OCI-LY7 (cell line): ENCODE measurements around the gene ABLIM1. TPM values are rescaled to one million over a fixed set of nuclear protein-coding genes. Genes with fewer than 3 reads are reported as not detected.

ENCODE experiments used
- BruUV-seq: library from RNA; stranded (reverse); fragments of 400-500 nt; replicated peaks from 2 replicates; lab custom pipeline; 2021; lab: Mats Ljungman, UMichigan
- CTCF ChIA-PET: fragments of 300-600 bp; sonication (Branson Sonifier 250); formaldehyde crosslinking; loops from one replicate; lab custom pipeline; 2022; ENCODE audit warnings: antibody characterized with exemption; ENCODE audit not compliant: unreplicated experiment; lab: Charles Lee
- POLR2A ChIA-PET: fragments of 300-600 bp; sonication (Branson Sonifier 250); formaldehyde crosslinking; loops from one replicate; lab custom pipeline; 2022; ENCODE audit warnings: antibody characterized with exemption; lab: Charles Lee
- DNase-seq: peaks from one replicate; pipeline ENCODE4 v3.0.0-alpha.2; 2015; ENCODE audit warnings: low spot score
- H2AFZ ChIP-seq: fragments of 200-600 bp; sonication (generic), shearing (Covaris generic); 2 replicates; pipeline ENCODE4 v1.6.1; 2014; ENCODE audit warnings: mild to moderate bottlenecking, antibody characterized with exemption, low read length, moderate library complexity
- H3K27ac ChIP-seq: fragments of 200-600 bp; sonication (generic); 2 replicates; pipeline ENCODE4 v1.5.1; 2014; ENCODE audit warnings: mixed run types, low read depth, mild to moderate bottlenecking, moderate library complexity, low read length, inconsistent platforms; ENCODE audit not compliant: poor library complexity, severe bottlenecking
- H3K36me3 ChIP-seq: fragments of 200-600 bp; sonication (generic); 2 replicates; pipeline ENCODE4 v1.6.1; 2014; ENCODE audit warnings: mild to moderate bottlenecking, antibody characterized with exemption, low read length, moderate library complexity, mixed read lengths; ENCODE audit not compliant: insufficient read depth
- H3K4me1 ChIP-seq: fragments of 200-600 bp; sonication (generic); 2 replicates; pipeline ENCODE4 v1.5.1; 2014; ENCODE audit warnings: mild to moderate bottlenecking, low read length; ENCODE audit not compliant: insufficient read depth, poor library complexity, severe bottlenecking
- H3K4me2 ChIP-seq: fragments of 200-600 bp; sonication (generic); 2 replicates; pipeline ENCODE4 v1.6.1; 2014; ENCODE audit warnings: mild to moderate bottlenecking, low read length
- H3K4me3 ChIP-seq: fragments of 200-600 bp; sonication (generic); 2 replicates; pipeline ENCODE4 v1.5.1; 2014; ENCODE audit warnings: mild to moderate bottlenecking, low read depth, low read length; ENCODE audit not compliant: poor library complexity, severe bottlenecking
- H3K79me2 ChIP-seq: fragments of 200-600 bp; sonication (generic); 2 replicates; pipeline ENCODE4 v1.6.1; 2016; ENCODE audit warnings: low read depth, mild to moderate bottlenecking, low read length, moderate library complexity, mixed read lengths; ENCODE audit not compliant: insufficient read depth
- H3K9me2 ChIP-seq: fragments of 200-600 bp; sonication (generic); 2 replicates; pipeline ENCODE4 v1.6.1; 2016; ENCODE audit warnings: mild to moderate bottlenecking, low read length, mixed read lengths; ENCODE audit not compliant: insufficient read depth
- H3K9me3 ChIP-seq: fragments of 200-600 bp; sonication (generic); 2 replicates; pipeline ENCODE4 v1.6.1; 2014; ENCODE audit warnings: mild to moderate bottlenecking, mixed run types, low read length, mixed read lengths
- H4K20me1 ChIP-seq: fragments of 200-600 bp; sonication (generic); 2 replicates; pipeline ENCODE4 v1.6.1; 2014; ENCODE audit warnings: mild to moderate bottlenecking, antibody characterized with exemption, low read length, moderate library complexity, mixed read lengths; ENCODE audit not compliant: insufficient read depth
- CTCF ChIP-seq: fragments of 200-600 bp; sonication (generic); conservative IDR thresholded peaks from 2 replicates; pipeline ENCODE4 v1.5.1; 2014; ENCODE audit warnings: mild to moderate bottlenecking, antibody characterized with exemption, low read length, moderate library complexity, mixed read lengths
- EZH2phosphoT487 ChIP-seq: fragments of 200-600 bp; sonication (generic); IDR thresholded peaks from 2 replicates; pipeline ENCODE4 v1.6.1; 2018; ENCODE audit warnings: low read depth, borderline replicate concordance, mild to moderate bottlenecking, mixed run types, antibody characterized with exemption, low read length, moderate library complexity, mixed read lengths
- intact Hi-C: fragments of 100-400 bp; cut with micrococcal nuclease; formaldehyde crosslinking; loops from one replicate; pipeline ENCODE4 v1.10.0; 2022; ENCODE audit not compliant: unreplicated experiment
- total RNA-seq, 2 experiments: library from RNA; depleted of rRNA in 1 of 2; stranded (reverse); fragments of >200 nt in 1 of 2; shearing (Covaris generic) in 1 of 2; gene quantifications; 2 replicates each; pipeline ENCODE4 v1.2.3, GENCODE V29; 2014 to 2022

ABLIM1 gene
- total RNA-seq, 2 experiments from 2014 or later: 94.2 to 268 TPM

GRCh38 chr10:114682121-114682520 lies 24.0 kb upstream of the ABLIM1 start:
- Histone ChIP-seq H3K79me2 (no peaks in the 10 kb centered on the region), H3K27ac (no peak overlapping the region), H4K20me1 (no peaks in the 10 kb centered on the region), H3K9me3 (no peaks in the 10 kb centered on the region), H3K4me1 (no peaks in the 10 kb centered on the region), H3K4me3 (no peak overlapping the region), H3K9me2 (no peaks in the 10 kb centered on the region), H2AFZ (no peak overlapping the region), H3K36me3 (no peaks in the 10 kb centered on the region), H3K4me2 (no peak overlapping the region)
- ChIA-PET CTCF (no interaction called here), POLR2A (interaction anchor here (0.7 kb wide), 1 partner anchor 22 kb away, joined by 4 read pairs; no protein-coding TSS in a partner anchor)
- no peak for DNase-seq
- intact Hi-C loops: no loop called here
- no TSS peak for BruUV-seq
- TF ChIP-seq EZH2phosphoT487: no peak
- no peak for TF ChIP-seq CTCF

GRCh38 chr10:114681542-114681941 lies 23.5 kb upstream of the ABLIM1 start:
- no peaks in the 10 kb centered on the region for H3K4me1 ChIP-seq
- intact Hi-C loops: no loop called here
- no peaks in the 10 kb centered on the region for H4K20me1 ChIP-seq
- no peaks in the 10 kb centered on the region for H3K36me3 ChIP-seq
- H3K79me2 ChIP-seq: no peaks in the 10 kb centered on the region
- DNase-seq: no peak
- ChIA-PET CTCF (no interaction called here), POLR2A (no interaction called here)
- H3K9me3 ChIP-seq: no peaks in the 10 kb centered on the region
- BruUV-seq: no TSS peak
- H2AFZ ChIP-seq: no peak overlapping the region
- no peak overlapping the region for H3K4me2 ChIP-seq
- H3K9me2 ChIP-seq: no peaks in the 10 kb centered on the region
- H3K4me3 ChIP-seq: no peak overlapping the region
- no peak overlapping the region for H3K27ac ChIP-seq
- TF ChIP-seq CTCF (no peak), EZH2phosphoT487 (no peak)

GRCh38 chr10:114680543-114681117 lies 22.6 kb upstream of the ABLIM1 start:
- Histone ChIP-seq H3K36me3 (no peaks in the 10 kb centered on the region), H3K9me3 (no peaks in the 10 kb centered on the region), H2AFZ (no peak overlapping the region), H3K9me2 (no peaks in the 10 kb centered on the region), H3K27ac (no peak overlapping the region), H3K79me2 (no peaks in the 10 kb centered on the region), H3K4me2 (no peak overlapping the region), H3K4me3 (no peak overlapping the region), H4K20me1 (no peaks in the 10 kb centered on the region), H3K4me1 (no peaks in the 10 kb centered on the region)
- intact Hi-C loops: no loop called here
- no peak for DNase-seq
- no TSS peak for BruUV-seq
- CTCF ChIA-PET: no interaction called here
- POLR2A ChIA-PET: no interaction called here
- TF ChIP-seq CTCF: no peak
- TF ChIP-seq EZH2phosphoT487: no peak
